ENCODE measurements around the gene AUTS2. TPM values are rescaled to one million over a fixed set of nuclear protein-coding genes. Genes with fewer than 3 reads are reported as not detected.

The AUTS2 gene
- total RNA-seq, 4 donors from 2014 or later = 14.9 to 27.2 (median 17.5) TPM

GRCh38 chr7:69602522-69602921 lies 4.2 kb downstream of the AUTS2 start:
- intact Hi-C loops (cut with DNase I) = no loop called here
- WGBS, 2 donors = 98% methylated on average over 2 of the region's 2 CpGs
- Histone ChIP-seq H3K36me3 (no peaks in the 10 kb centered on the region), H3K27ac (no peak overlapping the region), H3K4me3 (replicated peaks in 1 of 3) (no peak overlapping the region), H3K4me1 (peaks cover 0 to 11% of the 10 kb centered on the region in 2 donors), H3K9me3 (no peaks in the 10 kb centered on the region), H3K27me3 (no peaks in the 10 kb centered on the region)
- no peak for DNase-seq
- no peak for TF ChIP-seq POLR2A (IDR thresholded peaks at IDR 0.05)
- no peak for TF ChIP-seq CTCF (IDR thresholded peaks at IDR 0.05)

- no peaks in the 10 kb centered on the region for H3K9me3 ChIP-seq
- peaks cover 0 to 11% of the 10 kb centered on the region in 2 donors for H3K4me1 ChIP-seq
- no peaks in the 10 kb centered on the region for H3K36me3 ChIP-seq
- TF ChIP-seq CTCF (IDR thresholded peaks at IDR 0.05) = no peak
- no peak for TF ChIP-seq POLR2A (IDR thresholded peaks at IDR 0.05)
- no peak overlapping the region for H3K27ac ChIP-seq
- DNase-seq = no peak
- H3K4me3 ChIP-seq (replicated peaks in 1 of 3) = no peak overlapping the region
- WGBS, 2 donors = 80 to 84% methylated on average over 3 of the region's 3 CpGs
- no peaks in the 10 kb centered on the region for H3K27me3 ChIP-seq
- intact Hi-C loops (cut with DNase I) = no loop called here
Measured at GRCh38 chr7:69603351-69603750, 5.1 kb downstream of the AUTS2 start.

- Histone ChIP-seq H3K36me3 (no peaks in the 10 kb centered on the region), H3K4me3 (replicated peaks in 1 of 3) (no peak overlapping the region), H3K27ac (no peak overlapping the region), H3K4me1 (peaks cover 0 to 11% of the 10 kb centered on the region in 2 donors), H3K9me3 (no peaks in the 10 kb centered on the region), H3K27me3 (no peaks in the 10 kb centered on the region)
- DNase-seq = no peak
- 83 to 91% methylated on average over 2 of the region's 2 CpGs for WGBS, 2 donors
- TF ChIP-seq POLR2A (IDR thresholded peaks at IDR 0.05) (no peak), CTCF (IDR thresholded peaks at IDR 0.05) (no peak)
- intact Hi-C loops (cut with DNase I) = no loop called here
Measured at GRCh38 chr7:69603937-69604494, 5.7 kb downstream of the AUTS2 start.

GRCh38 chr7:69605070-69605469 lies 6.8 kb downstream of the AUTS2 start:
- TF ChIP-seq POLR2A (IDR thresholded peaks at IDR 0.05) (no peak), CTCF (IDR thresholded peaks at IDR 0.05) (no peak)
- DNase-seq = no peak
- Histone ChIP-seq H3K9me3 (no peaks in the 10 kb centered on the region), H3K27ac (no peak overlapping the region), H3K4me3 (replicated peaks in 1 of 3) (no peak overlapping the region), H3K36me3 (no peaks in the 10 kb centered on the region), H3K4me1 (peaks cover 0 to 8% of the 10 kb centered on the region in 2 donors), H3K27me3 (no peaks in the 10 kb centered on the region)
- 91 to 94% methylated on average over 3 of the region's 3 CpGs for WGBS, 2 donors
- intact Hi-C loops (cut with DNase I) = no loop called here

- 35 to 62% methylated on average over 2 of the region's 2 CpGs for WGBS, 2 donors
- Histone ChIP-seq H3K27ac (no peak overlapping the region), H3K27me3 (no peaks in the 10 kb centered on the region), H3K4me3 (replicated peaks in 1 of 3) (no peak overlapping the region), H3K4me1 (peaks cover 0 to 3% of the 10 kb centered on the region in 2 donors), H3K36me3 (no peaks in the 10 kb centered on the region), H3K9me3 (no peaks in the 10 kb centered on the region)
- no peak for DNase-seq
- intact Hi-C loops (cut with DNase I) = no loop called here
- no peak for TF ChIP-seq CTCF (IDR thresholded peaks at IDR 0.05)
- no peak for TF ChIP-seq POLR2A (IDR thresholded peaks at IDR 0.05)
Measured at GRCh38 chr7:69605546-69605945, 7.3 kb downstream of the AUTS2 start.

All from thyroid gland (tissue), 4 donors.